MM.1S (cell line): Measurements from ENCODE around the gene TMEM14A.

Source experiments
- CTCF ChIP-seq: fragments of 300-600 bp; sonication (generic); IDR thresholded peaks from 2 replicates; pipeline ENCODE4 v1.5.1; 2016; ENCODE audit warnings: antibody characterized with exemption, low read length, mixed read lengths
- EZH2 ChIP-seq: fragments of 300-600 bp; sonication (generic); optimal IDR thresholded peaks from 2 replicates; pipeline ENCODE3; 2017; ENCODE audit warnings: low read depth, mild to moderate bottlenecking, antibody characterized with exemption, low read length, mixed read lengths

- no peak for TF ChIP-seq CTCF
- TF ChIP-seq EZH2 = no peak
Measured at GRCh38 chr6:52636830-52637229, 34.1 kb upstream of the TMEM14A start.
